ENCODE data around the gene DIO3. TPM values are rescaled to one million over a fixed set of nuclear protein-coding genes. Genes with fewer than 3 reads are reported as not detected.

DIO3 gene
- total and polyA plus RNA-seq, 2 of the 13 experiments (the other 11 are each of a cell fraction or from before 2014, with no cell fraction given): not detected

DNA sequence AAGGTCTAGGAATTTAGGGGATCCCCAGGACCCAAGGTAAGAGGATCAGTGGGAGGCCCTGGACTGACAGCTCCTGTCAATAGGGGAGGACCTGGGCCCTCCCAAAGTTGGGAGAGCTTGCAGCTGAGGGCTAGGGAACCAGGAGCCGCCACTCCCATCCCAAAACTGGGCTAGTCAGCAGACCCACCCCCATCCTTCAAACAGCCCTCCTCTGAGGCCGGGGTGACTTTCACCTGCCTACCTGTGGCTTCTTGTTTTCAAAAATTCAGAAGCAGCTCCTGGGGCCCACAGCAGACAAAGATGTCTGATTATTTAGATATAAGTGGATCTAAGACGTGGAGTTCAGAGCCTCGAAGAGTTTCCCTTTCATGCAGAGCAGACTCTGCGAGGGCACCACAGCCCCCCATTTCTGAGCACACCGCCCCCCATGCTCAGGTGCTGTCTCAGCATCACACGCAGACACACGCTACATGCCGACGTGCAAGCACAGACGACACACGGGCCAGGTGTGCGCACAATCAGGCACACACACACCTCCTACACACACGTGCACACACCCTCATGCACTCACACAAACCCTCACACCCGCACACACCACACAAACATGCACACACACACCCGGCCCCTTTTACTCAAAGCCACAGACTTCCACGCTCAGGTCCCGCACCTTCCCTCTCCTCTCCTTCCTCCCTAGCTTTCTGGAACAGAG is 21.9 kb downstream of the DIO3 start (continued):
- TF ChIP-seq HNF4G (IDR thresholded peaks at IDR 0.05; ENCODE audit: borderline replicate concordance, low read depth, low read length) (no peak), HNF4G (CRISPR knock-in tag; IDR thresholded peaks at IDR 0.05; ENCODE audit: borderline replicate concordance, low read depth) (no peak)

DNA sequence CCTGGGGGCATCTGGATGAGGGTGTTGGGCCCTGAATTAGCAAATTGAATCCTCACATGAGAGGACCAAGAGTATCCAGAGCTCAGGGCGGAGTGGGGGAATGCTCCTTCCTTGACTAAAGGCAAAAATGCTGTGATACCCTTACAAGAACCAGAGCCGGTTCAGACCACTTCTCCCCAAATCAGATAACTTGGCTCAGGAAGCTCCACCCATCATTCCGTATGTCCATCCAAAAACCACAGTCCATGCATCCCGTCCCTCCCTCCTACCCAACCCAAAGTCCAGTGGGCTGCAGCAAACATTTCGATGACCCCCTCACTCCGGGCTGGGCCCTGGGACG is 22.4 kb downstream of the DIO3 start:
- Histone ChIP-seq H2AFZ (ENCODE audit: low read length) (no peak overlapping the region), H3K4me2 (ENCODE audit: low read depth, low read length) (no peak overlapping the region), H3K27ac (ENCODE audit: extremely low read length, insufficient read depth, low read length) (no peak overlapping the region), H3K9ac (ENCODE audit: insufficient read depth, low read depth, low read length) (no peak overlapping the region), H3K4me1 (ENCODE audit: insufficient read depth, low read length) (peaks cover 20% of the 10 kb centered on the region), H3K79me2 (ENCODE audit: insufficient read depth, low read length) (no peaks in the 10 kb centered on the region), H3K27me3 (ENCODE audit: control insufficient read depth in 1 of 2, insufficient read depth in 2 of 2, low read length in 2 of 2) (peaks cover 6 to 34% of the 10 kb centered on the region in 2 experiments), H3K36me3 (replicated peaks in 1 of 2; ENCODE audit: control insufficient read depth in 1 of 2, insufficient read depth in 2 of 2, low read length in 2 of 2) (no peaks in the 10 kb centered on the region), H3K4me3 (replicated peaks in 1 of 3; ENCODE audit: insufficient read depth in 1 of 3, low read depth in 2 of 3, low read length in 3 of 3) (no peak overlapping the region), H3K9me3 (ENCODE audit: low read length) (no peaks in the 10 kb centered on the region), H4K20me1 (ENCODE audit: insufficient read depth, low read length) (no peaks in the 10 kb centered on the region)
- DNase-seq (ENCODE audit: low spot score) (no peak), ATAC-seq (no peak), FAIRE-seq (no peak)
- in situ Hi-C loops (cut with HindIII; ENCODE audit: extremely low pct_ligation_motif_present, low pct_unique_long_range_greater_than_20kb) (no loop called here), intact Hi-C loops (cut with micrococcal nuclease; ENCODE audit: unreplicated experiment) (no loop called here)
- 19% methylated on average over 6 of the region's 7 CpGs for WGBS (ENCODE audit: low lambda C conversion rate)
- no TSS peak for BruUV-seq (replicated peaks)
- TF ChIP-seq, protein P1, sequence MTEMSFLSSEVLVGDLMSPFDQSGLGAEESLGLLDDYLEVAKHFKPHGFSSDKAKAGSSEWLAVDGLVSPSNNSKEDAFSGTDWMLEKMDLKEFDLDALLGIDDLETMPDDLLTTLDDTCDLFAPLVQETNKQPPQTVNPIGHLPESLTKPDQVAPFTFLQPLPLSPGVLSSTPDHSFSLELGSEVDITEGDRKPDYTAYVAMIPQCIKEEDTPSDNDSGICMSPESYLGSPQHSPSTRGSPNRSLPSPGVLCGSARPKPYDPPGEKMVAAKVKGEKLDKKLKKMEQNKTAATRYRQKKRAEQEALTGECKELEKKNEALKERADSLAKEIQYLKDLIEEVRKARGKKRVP (CRISPR knock-in tag; IDR thresholded peaks at IDR 0.05): no peak
- ChIA-PET POLR2A (no interaction called here), CTCF (ENCODE audit: low intra/inter-chr PET ratio, low total read pairs) (no interaction called here)

DNA sequence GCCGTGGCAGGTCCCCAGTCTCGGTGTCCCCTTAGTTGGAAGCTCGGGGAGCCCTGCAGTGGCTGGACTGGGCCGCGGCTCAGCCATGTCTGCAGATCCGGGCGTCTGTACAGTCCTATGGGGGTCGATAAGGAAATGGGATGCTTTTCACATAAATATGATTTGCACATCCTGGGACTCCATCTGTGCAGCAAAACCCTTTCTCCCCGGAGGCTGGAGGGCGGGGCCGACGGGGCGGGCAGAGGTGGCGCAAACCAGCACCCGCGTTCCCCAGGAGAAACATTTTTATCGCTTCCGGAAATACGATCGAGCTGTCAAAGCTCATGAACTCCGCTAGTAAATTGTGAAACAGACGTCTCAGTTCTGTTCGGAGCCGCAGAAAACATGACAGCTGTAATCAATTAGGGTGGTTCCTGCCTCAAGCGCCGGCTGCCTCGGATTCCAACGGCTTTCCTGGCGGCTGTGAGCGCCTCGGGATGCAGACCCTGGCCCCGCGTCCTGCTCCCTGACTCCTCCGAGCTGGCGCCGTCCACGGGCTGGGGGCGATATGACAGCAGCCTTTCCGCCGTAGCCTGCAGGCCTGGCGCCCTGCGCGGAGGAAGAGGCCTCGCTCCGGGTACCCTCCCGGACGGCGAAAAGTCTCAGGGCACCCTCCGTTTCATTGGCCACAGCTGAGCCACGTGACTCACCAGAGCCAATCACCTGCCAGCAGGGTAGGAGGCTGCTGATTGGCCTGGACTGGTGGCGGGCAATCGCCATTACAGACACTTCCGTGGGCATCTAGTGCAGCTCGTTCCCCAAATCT is 23.0 kb downstream of the DIO3 start:
- Histone ChIP-seq H3K4me3 (replicated peaks in 1 of 3; ENCODE audit: insufficient read depth in 1 of 3, low read depth in 2 of 3, low read length in 3 of 3) (no peak overlapping the region), H2AFZ (ENCODE audit: low read length) (no peak overlapping the region), H3K27ac (ENCODE audit: extremely low read length, insufficient read depth, low read length) (no peak overlapping the region), H3K4me1 (ENCODE audit: insufficient read depth, low read length) (peaks cover 25% of the 10 kb centered on the region), H3K4me2 (ENCODE audit: low read depth, low read length) (no peak overlapping the region), H3K79me2 (ENCODE audit: insufficient read depth, low read length) (no peaks in the 10 kb centered on the region), H3K9ac (ENCODE audit: insufficient read depth, low read depth, low read length) (no peak overlapping the region), H3K27me3 (ENCODE audit: control insufficient read depth in 1 of 2, insufficient read depth in 2 of 2, low read length in 2 of 2) (peaks cover 6 to 28% of the 10 kb centered on the region in 2 experiments), H3K9me3 (ENCODE audit: low read length) (no peaks in the 10 kb centered on the region), H3K36me3 (replicated peaks in 1 of 2; ENCODE audit: control insufficient read depth in 1 of 2, insufficient read depth in 2 of 2, low read length in 2 of 2) (no peaks in the 10 kb centered on the region), H4K20me1 (ENCODE audit: insufficient read depth, low read length) (no peaks in the 10 kb centered on the region)
- no TSS peak for BruUV-seq (replicated peaks)
- DNase-seq (ENCODE audit: low spot score): no peak
- ChIA-PET CTCF (ENCODE audit: low intra/inter-chr PET ratio, low total read pairs) (no interaction called here), POLR2A (no interaction called here)
- intact Hi-C loops (cut with micrococcal nuclease; ENCODE audit: unreplicated experiment) (no loop called here), in situ Hi-C loops (cut with HindIII; ENCODE audit: extremely low pct_ligation_motif_present, low pct_unique_long_range_greater_than_20kb) (no loop called here)
- ATAC-seq: no peak
- WGBS (ENCODE audit: low lambda C conversion rate): 71% methylated on average over 36 of the region's 54 CpGs
- FAIRE-seq: no peak
- no peak for TF ChIP-seq SSRP1 (CRISPR knock-in tag; IDR thresholded peaks at IDR 0.05)
- no peak for TF ChIP-seq ASH2L (IDR thresholded peaks at IDR 0.05; ENCODE audit: insufficient read length, low read depth, low read length)
- TF ChIP-seq, protein P2, sequence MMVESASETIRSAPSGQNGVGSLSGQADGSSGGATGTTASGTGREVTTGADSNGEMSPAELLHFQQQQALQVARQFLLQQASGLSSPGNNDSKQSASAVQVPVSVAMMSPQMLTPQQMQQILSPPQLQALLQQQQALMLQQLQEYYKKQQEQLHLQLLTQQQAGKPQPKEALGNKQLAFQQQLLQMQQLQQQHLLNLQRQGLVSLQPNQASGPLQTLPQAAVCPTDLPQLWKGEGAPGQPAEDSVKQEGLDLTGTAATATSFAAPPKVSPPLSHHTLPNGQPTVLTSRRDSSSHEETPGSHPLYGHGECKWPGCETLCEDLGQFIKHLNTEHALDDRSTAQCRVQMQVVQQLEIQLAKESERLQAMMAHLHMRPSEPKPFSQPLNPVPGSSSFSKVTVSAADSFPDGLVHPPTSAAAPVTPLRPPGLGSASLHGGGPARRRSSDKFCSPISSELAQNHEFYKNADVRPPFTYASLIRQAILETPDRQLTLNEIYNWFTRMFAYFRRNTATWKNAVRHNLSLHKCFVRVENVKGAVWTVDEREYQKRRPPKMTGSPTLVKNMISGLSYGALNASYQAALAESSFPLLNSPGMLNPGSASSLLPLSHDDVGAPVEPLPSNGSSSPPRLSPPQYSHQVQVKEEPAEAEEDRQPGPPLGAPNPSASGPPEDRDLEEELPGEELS (CRISPR knock-in tag; IDR thresholded peaks at IDR 0.05): no peak
- TF ChIP-seq ZNF570 (CRISPR knock-in tag; IDR thresholded peaks at IDR 0.05; ENCODE audit: borderline replicate concordance): no peak
- TF ChIP-seq MBNL3 (CRISPR knock-in tag; conservative IDR thresholded peaks at IDR 0.05): no peak
- TF ChIP-seq PLRG1 (conservative IDR thresholded peaks at IDR 0.05): no peak
- TF ChIP-seq, protein P3, sequence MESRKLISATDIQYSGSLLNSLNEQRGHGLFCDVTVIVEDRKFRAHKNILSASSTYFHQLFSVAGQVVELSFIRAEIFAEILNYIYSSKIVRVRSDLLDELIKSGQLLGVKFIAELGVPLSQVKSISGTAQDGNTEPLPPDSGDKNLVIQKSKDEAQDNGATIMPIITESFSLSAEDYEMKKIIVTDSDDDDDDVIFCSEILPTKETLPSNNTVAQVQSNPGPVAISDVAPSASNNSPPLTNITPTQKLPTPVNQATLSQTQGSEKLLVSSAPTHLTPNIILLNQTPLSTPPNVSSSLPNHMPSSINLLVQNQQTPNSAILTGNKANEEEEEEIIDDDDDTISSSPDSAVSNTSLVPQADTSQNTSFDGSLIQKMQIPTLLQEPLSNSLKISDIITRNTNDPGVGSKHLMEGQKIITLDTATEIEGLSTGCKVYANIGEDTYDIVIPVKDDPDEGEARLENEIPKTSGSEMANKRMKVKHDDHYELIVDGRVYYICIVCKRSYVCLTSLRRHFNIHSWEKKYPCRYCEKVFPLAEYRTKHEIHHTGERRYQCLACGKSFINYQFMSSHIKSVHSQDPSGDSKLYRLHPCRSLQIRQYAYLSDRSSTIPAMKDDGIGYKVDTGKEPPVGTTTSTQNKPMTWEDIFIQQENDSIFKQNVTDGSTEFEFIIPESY (CRISPR knock-in tag; IDR thresholded peaks at IDR 0.05): no peak
